ENCODE data around the gene FAM118B. TPM values are rescaled to one million over a fixed set of nuclear protein-coding genes. Genes with fewer than 3 reads are reported as not detected.

Gene FAM118B
- total RNA-seq, 2 donors from 2014 or later: 40.1 to 40.8 TPM

- Histone ChIP-seq H3K4me1 (ENCODE audit: control insufficient read depth, insufficient read depth, low read length) (peaks cover 12% of the 10 kb centered on the region), H3K9ac (ENCODE audit: extremely low read depth, low read length, poor library complexity, severe bottlenecking) (no peak overlapping the region), H3K9me3 (ENCODE audit: control insufficient read depth, low read length) (no peaks in the 10 kb centered on the region), H3K27ac (ENCODE audit: low read depth, low read length) (no peak overlapping the region), H3K4me3 (ENCODE audit: low read length) (no peak overlapping the region), H3K36me3 (ENCODE audit: control insufficient read depth, insufficient read depth, low read length) (no peaks in the 10 kb centered on the region), H3K27me3 (ENCODE audit: control insufficient read depth, insufficient read depth, low read length, poor library complexity, severe bottlenecking) (peaks cover 46% of the 10 kb centered on the region)
- DNase-seq: no peak
- H3K36me3 Mint-ChIP-seq (ENCODE audit: low read depth): no peaks in the 10 kb centered on the region
- H3K27ac Mint-ChIP-seq: no peak overlapping the region
- whole genome bisulfite sequencing, 2 experiments (ENCODE audit: insufficient coverage in 1 of 2, insufficient read length in 1 of 2): 78 to 91% methylated on average over 2 of the region's 2 CpGs
- no peaks in the 10 kb centered on the region for H3K9me3 Mint-ChIP-seq
- H3K4me1 Mint-ChIP-seq: peaks cover 36% of the 10 kb centered on the region
- peaks cover 15% of the 10 kb centered on the region for H3K27me3 Mint-ChIP-seq (ENCODE audit: insufficient read depth)
- H3K4me3 Mint-ChIP-seq: no peak overlapping the region
- TF ChIP-seq CTCF (conservative IDR thresholded peaks at IDR 0.05): no peak
These were observed 44.1 kb upstream of the FAM118B start for GRCh38 chr11:126167488-126167887.

GRCh38 chr11:126169291-126169690 is 42.3 kb upstream of the FAM118B start:
- Mint-ChIP-seq H3K36me3 (ENCODE audit: low read depth) (no peaks in the 10 kb centered on the region), H3K27ac (no peak overlapping the region), H3K27me3 (ENCODE audit: insufficient read depth) (peaks cover 13% of the 10 kb centered on the region), H3K4me1 (peaks cover 20% of the 10 kb centered on the region), H3K4me3 (no peak overlapping the region), H3K9me3 (no peaks in the 10 kb centered on the region)
- 89% methylated on average over 3 of the region's 3 CpGs for WGBS, 2 experiments (ENCODE audit: insufficient coverage in 1 of 2, insufficient read length in 1 of 2)
- H3K4me3 ChIP-seq (ENCODE audit: low read length): no peak overlapping the region
- no peak overlapping the region for H3K27ac ChIP-seq (ENCODE audit: low read depth, low read length)
- no peak for TF ChIP-seq CTCF (conservative IDR thresholded peaks at IDR 0.05)
- no peaks in the 10 kb centered on the region for H3K36me3 ChIP-seq (ENCODE audit: control insufficient read depth, insufficient read depth, low read length)
- H3K9me3 ChIP-seq (ENCODE audit: control insufficient read depth, low read length): no peaks in the 10 kb centered on the region
- H3K27me3 ChIP-seq (ENCODE audit: control insufficient read depth, insufficient read depth, low read length, poor library complexity, severe bottlenecking): peaks cover 45% of the 10 kb centered on the region
- no peaks in the 10 kb centered on the region for H3K4me1 ChIP-seq (ENCODE audit: control insufficient read depth, insufficient read depth, low read length)
- H3K9ac ChIP-seq (ENCODE audit: extremely low read depth, low read length, poor library complexity, severe bottlenecking): no peak overlapping the region
- DNase-seq: no peak

GRCh38 chr11:126172596-126173038 is 39.0 kb upstream of the FAM118B start:
- H3K4me3 Mint-ChIP-seq: no peak overlapping the region

More at GRCh38 chr11:126172596-126173038, 39.0 kb upstream of the FAM118B start:
- H3K4me1 Mint-ChIP-seq: peaks cover 9% of the 10 kb centered on the region
- no peaks in the 10 kb centered on the region for H3K4me1 ChIP-seq (ENCODE audit: control insufficient read depth, insufficient read depth, low read length)
- no peaks in the 10 kb centered on the region for H3K36me3 ChIP-seq (ENCODE audit: control insufficient read depth, insufficient read depth, low read length)
- H3K27me3 ChIP-seq (ENCODE audit: control insufficient read depth, insufficient read depth, low read length, poor library complexity, severe bottlenecking): peaks cover 16% of the 10 kb centered on the region
- no peak overlapping the region for H3K27ac ChIP-seq (ENCODE audit: low read depth, low read length)
- no peak overlapping the region for H3K9ac ChIP-seq (ENCODE audit: extremely low read depth, low read length, poor library complexity, severe bottlenecking)
- no peak for TF ChIP-seq CTCF (conservative IDR thresholded peaks at IDR 0.05)
- peaks cover 3% of the 10 kb centered on the region for H3K27me3 Mint-ChIP-seq (ENCODE audit: insufficient read depth)
- H3K9me3 Mint-ChIP-seq: no peaks in the 10 kb centered on the region
- no peak overlapping the region for H3K4me3 ChIP-seq (ENCODE audit: low read length)
- H3K9me3 ChIP-seq (ENCODE audit: control insufficient read depth, low read length): no peaks in the 10 kb centered on the region
- DNase-seq: no peak
- H3K27ac Mint-ChIP-seq: no peak overlapping the region
- 88 to 93% methylated on average over 5 to 8 of the region's 8 CpGs for WGBS, 2 experiments (ENCODE audit: insufficient coverage in 1 of 2, insufficient read length in 1 of 2)
- H3K36me3 Mint-ChIP-seq (ENCODE audit: low read depth): no peaks in the 10 kb centered on the region
